GM12878 (cell line): ENCODE results near the gene HIP1. TPM values are rescaled to one million over a fixed set of nuclear protein-coding genes. Genes with fewer than 3 reads are reported as not detected.

Experiments
- ATAC-seq: fragments of 200-7000 bp; cut with Tn5 transposase; 3 replicates; pipeline ENCODE4 v1.9.1; 2020; ENCODE audit warnings: mild to moderate bottlenecking, moderate library complexity
- BruUV-seq: library from RNA; stranded (reverse); fragments of 400-500 nt; replicated peaks from 2 replicates; lab custom pipeline; 2021; lab: Mats Ljungman, UMichigan
- CTCF ChIA-PET: fragments of 300-600 bp; sonication (Branson Sonifier 250); formaldehyde crosslinking; extraction: SDS; loops from one replicate; lab custom pipeline; 2021; ENCODE audit warnings: inconsistent platforms; lab: Yijun Ruan, JAX
- POLR2A ChIA-PET: fragments of 350-600 bp; formaldehyde crosslinking; extraction: SDS; loops from one replicate; lab custom pipeline; 2021; ENCODE audit warnings: inconsistent platforms; lab: Charles Lee
- RAD21 ChIA-PET: fragments of 300-600 bp; sonication (Branson Sonifier 250); formaldehyde crosslinking; loops from one replicate; lab custom pipeline; 2023; ENCODE audit warnings: antibody characterized with exemption; ENCODE audit not compliant: unreplicated experiment; lab: Charles Lee
- SMC1A ChIA-PET: fragments of 300-600 bp; sonication (Branson Sonifier 250); formaldehyde crosslinking; loops from one replicate; lab custom pipeline; 2023; ENCODE audit not compliant: unreplicated experiment, uncharacterized antibody; lab: Charles Lee
- DNase-seq: peaks from one replicate; pipeline ENCODE4 v3.0.0-alpha.2; 2011; ENCODE audit warnings: low read depth, low spot score
- FAIRE-seq: peaks from 3 replicates; lab custom pipeline; 2011; peaks lifted over from hg19 to GRCh38; lab: Jason Lieb, UNC
- H2AFZ ChIP-seq: 2 replicates; pipeline ENCODE4 v1.6.0; 2011; ENCODE audit warnings: low read depth, low read length, control low read depth; ENCODE audit not compliant: control insufficient read depth
- H3K27ac ChIP-seq: 2 replicates; pipeline ENCODE4 v1.5.1; 2011; ENCODE audit warnings: control low read depth; ENCODE audit not compliant: control insufficient read depth, insufficient read depth
- H3K27me3 ChIP-seq, 2 experiments: replicated peaks in 1 of 2; 2 replicates each; pipeline versions ENCODE4 v1.6.0 to v1.6.1; 2011; ENCODE audit warnings: low read length in 1 of 2; ENCODE audit not compliant: control insufficient read depth in 2 of 2, insufficient read depth in 2 of 2
- H3K36me3 ChIP-seq, 2 experiments: 2 replicates each; pipeline ENCODE4 v1.5.1; 2011; ENCODE audit warnings: low read length in 1 of 2; ENCODE audit not compliant: control insufficient read depth in 2 of 2, insufficient read depth in 2 of 2
- H3K4me1 ChIP-seq: 2 replicates; pipeline ENCODE4 v1.6.1; 2011; ENCODE audit warnings: mild to moderate bottlenecking, low read length, moderate library complexity, mixed read lengths; ENCODE audit not compliant: control insufficient read depth, insufficient read depth
- H3K4me2 ChIP-seq: 2 replicates; pipeline ENCODE4 v1.6.0; 2011; ENCODE audit warnings: control low read depth; ENCODE audit not compliant: control insufficient read depth, insufficient read depth
- H3K4me3 ChIP-seq: fragments of 200-600 bp; sonication (generic); 2 replicates; pipeline ENCODE4 v1.5.1; 2016
- H3K79me2 ChIP-seq: 2 replicates; pipeline ENCODE4 v1.6.0; 2011; ENCODE audit warnings: low read length; ENCODE audit not compliant: control insufficient read depth, insufficient read depth
- H3K9ac ChIP-seq: 2 replicates; pipeline ENCODE4 v1.8.0; 2011; ENCODE audit warnings: low read length, control low read depth, mixed read lengths; ENCODE audit not compliant: control insufficient read depth, insufficient read depth
- H3K9me3 ChIP-seq: replicated peaks from 3 replicates; pipeline ENCODE4 v1.5.1; 2011; ENCODE audit warnings: mild to moderate bottlenecking, low read length; ENCODE audit not compliant: control insufficient read depth, insufficient read depth
- H4K20me1 ChIP-seq: 2 replicates; pipeline ENCODE4 v1.6.0; 2011; ENCODE audit not compliant: control insufficient read depth, insufficient read depth
- ATF3 ChIP-seq: IDR thresholded peaks from 2 replicates; pipeline ENCODE4 v1.6.1; 2011; ENCODE audit warnings: low read depth, mild to moderate bottlenecking, low read length, moderate library complexity, borderline replicate concordance; ENCODE audit errors: extremely low read depth
- BCLAF1 ChIP-seq: fragments of 450-650 bp; IDR thresholded peaks from 2 replicates; pipeline ENCODE4 v1.6.1; 2017; ENCODE audit warnings: antibody characterized with exemption, mild to moderate bottlenecking, moderate library complexity
- CHD2 ChIP-seq: IDR thresholded peaks from 2 replicates; pipeline ENCODE4 v1.6.1; 2011; ENCODE audit warnings: low read depth, low read length, improper control_type of control experiment, borderline replicate concordance
- CTCF ChIP-seq, 3 experiments: IDR thresholded peaks in 2 of 3; conservative IDR thresholded peaks in 1 of 3; 2 replicates each; pipeline ENCODE4 v1.5.1; 2011; ENCODE audit warnings: low read depth in 3 of 3, low read length in 3 of 3, mild to moderate bottlenecking in 3 of 3, control low read depth in 2 of 3, moderate library complexity in 2 of 3, inconsistent platforms in 1 of 3, mixed read lengths in 1 of 3; ENCODE audit not compliant: control insufficient read depth in 2 of 3, insufficient read depth in 1 of 3; ENCODE audit errors: extremely low read depth in 1 of 3
- JUNB ChIP-seq: IDR thresholded peaks from 2 replicates; pipeline ENCODE4 v1.6.1; 2016; ENCODE audit warnings: antibody characterized with exemption, mild to moderate bottlenecking
- MEF2A ChIP-seq: IDR thresholded peaks from 2 replicates; pipeline ENCODE4 v1.6.1; 2011; ENCODE audit warnings: low read depth, mild to moderate bottlenecking, low read length, moderate library complexity; ENCODE audit not compliant: insufficient read depth
- NRF1 ChIP-seq: conservative IDR thresholded peaks from 2 replicates; pipeline ENCODE4 v1.6.1; 2011; ENCODE audit warnings: mild to moderate bottlenecking, low read depth, low read length, improper control_type of control experiment
- PKNOX1 ChIP-seq: fragments of 450-650 bp; IDR thresholded peaks from 2 replicates; pipeline ENCODE4 v1.6.1; 2016; ENCODE audit warnings: mild to moderate bottlenecking
- PRDM15 ChIP-seq: fragments of 450-650 bp; formaldehyde crosslinking; IDR thresholded peaks from 2 replicates; pipeline ENCODE4 v1.4.0; 2020; ENCODE audit warnings: mild to moderate bottlenecking, moderate library complexity
- RAD21 ChIP-seq: IDR thresholded peaks from 2 replicates; pipeline ENCODE4 v1.6.1; 2011; ENCODE audit warnings: mild to moderate bottlenecking, low read depth, low read length, moderate library complexity; ENCODE audit not compliant: insufficient read depth
- TCF3 ChIP-seq: IDR thresholded peaks from 2 replicates; pipeline ENCODE4 v1.6.1; 2012; ENCODE audit warnings: low read depth, mild to moderate bottlenecking, low read length, borderline replicate concordance; ENCODE audit not compliant: insufficient read depth
- WGBS: methylation state at CpG from one replicate; pipeline ENCODE4 v1.1.6; 2016; ENCODE audit warnings: low lambda C conversion rate; ENCODE audit not compliant: insufficient replicate concordance, insufficient coverage; ENCODE audit errors: missing lambda C conversion rate; 5-methylcytosine and 5-hydroxymethylcytosine counted together
- in situ Hi-C: fragments of 300-500 bp; cut with MboI; formaldehyde crosslinking; loops from 9 replicates; pipeline ENCODE4 v1.14.3; 2018; ENCODE audit warnings: mixed read lengths
- intact Hi-C: fragments of 100-400 bp; cut with micrococcal nuclease; formaldehyde crosslinking; loops from one replicate; pipeline ENCODE4 v1.14.2; 2022; ENCODE audit not compliant: unreplicated experiment
- polyA plus RNA-seq, 11 experiments: library from polyadenylated mRNA; depleted of rRNA in 4 of 11; unstranded in 6 of 11; stranded (reverse) in 5 of 11; fragments of >200 nt; fragmentation: Nextera tagmentation in 4 of 11; fragmentation: Illumina TruSeq in 1 of 11; extraction: Ambion mirVana in 4 of 11; extraction: Trizol in 1 of 11; gene quantifications; 1 replicate in 1 of 11; 2 replicates in 10 of 11; pipeline versions ENCODE4 v1.2.1 to v1.2.3, GENCODE V29; 2011 to 2016; ENCODE audit warnings: inconsistent platforms in 2 of 11, missing spikeins in 2 of 11, low read depth in 1 of 11
- total RNA-seq, 4 experiments: library from RNA; depleted of rRNA in 3 of 4; stranded (reverse); fragments of >200 nt in 3 of 4; fragmentation: Illumina TruSeq in 1 of 4; extraction: Trizol in 1 of 4; gene quantifications; 2 replicates each; pipeline versions ENCODE4 v1.2.1 to v1.2.3, GENCODE V29; 2013 to 2021

HIP1 gene
- total and polyA plus RNA-seq, 10 of the 15 experiments (the other 5 are each of a cell fraction or from before 2014, with no cell fraction given), result 1.2 to 9.7 (median 3.2) TPM

- H4K20me1 ChIP-seq, result no peaks in the 10 kb centered on the region
- BruUV-seq, result no TSS peak
- no peaks in the 10 kb centered on the region for H3K27me3 ChIP-seq
- no peak for ATAC-seq
- no peak overlapping the region for H2AFZ ChIP-seq
- TF ChIP-seq BCLAF1 (no peak), TCF3 (no peak), PKNOX1 (no peak), CTCF (IDR thresholded peaks at IDR 0.05 in 2 of 3, conservative IDR thresholded peaks at IDR 0.05 in 1 of 3; ENCODE audit: control insufficient read depth in 2 of 3, extremely low read depth in 1 of 3, insufficient read depth in 1 of 3, low read depth in 3 of 3, low read length in 3 of 3) (no peak), ATF3 (no peak), JUNB (no peak), NRF1 (no peak), MEF2A (no peak), PRDM15 (CRISPR knock-in tag) (no peak), RAD21 (no peak), CHD2 (no peak)
- ChIA-PET RAD21 (no interaction called here), CTCF (no interaction called here), POLR2A (no interaction called here), SMC1A (interaction anchor here (1.9 kb wide), 1 partner anchor 82 kb away, joined by 6 read pairs; no protein-coding TSS in a partner anchor)
- FAIRE-seq, result no peak
- in situ Hi-C loops (no loop called here), intact Hi-C loops (no loop called here)
- no peak overlapping the region for H3K27ac ChIP-seq
- peaks cover 23% of the 10 kb centered on the region for H3K4me1 ChIP-seq
- WGBS, result 93% methylated on average over 4 of the region's 4 CpGs
- H3K9ac ChIP-seq, result no peak overlapping the region
- H3K4me3 ChIP-seq, result no peak overlapping the region
- no peaks in the 10 kb centered on the region for H3K9me3 ChIP-seq
- H3K79me2 ChIP-seq, result no peaks in the 10 kb centered on the region
- no peaks in the 10 kb centered on the region for H3K36me3 ChIP-seq
- no peak overlapping the region for H3K4me2 ChIP-seq
- DNase-seq, result no peak
Observed at GRCh38 chr7:75658802-75659201, 79.9 kb downstream of the HIP1 start.
